Measurements from ENCODE around the gene BCAR3.
"Not testable (repeated sequence)": the region's sequence is repeated elsewhere in the genome, so short reads cannot be mapped to it uniquely, and the experiment has no call there.

Gene BCAR3

DNA sequence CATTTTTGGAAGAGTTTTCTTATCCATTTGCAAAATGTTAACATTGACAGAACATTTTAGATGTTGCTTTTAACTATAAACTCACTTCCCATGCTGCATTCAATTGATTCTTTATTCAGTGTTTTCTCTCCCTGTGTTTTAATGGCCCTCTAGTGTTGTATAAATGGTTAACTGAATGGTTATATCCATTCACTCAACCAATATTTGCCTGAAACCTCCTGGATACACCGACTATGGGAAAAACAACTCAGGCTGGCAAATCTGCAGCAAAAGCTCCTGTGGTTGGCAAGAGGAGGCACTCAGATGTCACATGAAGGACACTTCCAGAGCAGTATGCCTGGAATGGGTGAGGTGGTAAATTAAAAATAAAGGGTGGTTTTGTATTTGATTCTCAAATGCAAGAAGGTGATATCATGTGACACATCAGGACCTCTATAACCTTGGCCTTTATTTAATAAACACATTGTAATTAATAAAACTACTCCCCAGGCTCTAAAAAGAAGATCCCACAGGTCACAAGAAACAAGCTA, 107.6 kb downstream of the BCAR3 start:
- H3K9me3 Mint-ChIP-seq = no peaks in the 10 kb centered on the region
- peaks cover 100% of the 10 kb centered on the region for H3K36me3 Mint-ChIP-seq (ENCODE audit: low read depth)
- peak overlapping the region; percentile 72 for H3K27ac Mint-ChIP-seq
- intact Hi-C loops (cut with micrococcal nuclease) = no loop called here
- no peaks in the 10 kb centered on the region for H3K4me1 Mint-ChIP-seq (ENCODE audit: low read depth)
- no peaks in the 10 kb centered on the region for H3K27me3 Mint-ChIP-seq
- H3K4me3 Mint-ChIP-seq = no peak overlapping the region

DNA sequence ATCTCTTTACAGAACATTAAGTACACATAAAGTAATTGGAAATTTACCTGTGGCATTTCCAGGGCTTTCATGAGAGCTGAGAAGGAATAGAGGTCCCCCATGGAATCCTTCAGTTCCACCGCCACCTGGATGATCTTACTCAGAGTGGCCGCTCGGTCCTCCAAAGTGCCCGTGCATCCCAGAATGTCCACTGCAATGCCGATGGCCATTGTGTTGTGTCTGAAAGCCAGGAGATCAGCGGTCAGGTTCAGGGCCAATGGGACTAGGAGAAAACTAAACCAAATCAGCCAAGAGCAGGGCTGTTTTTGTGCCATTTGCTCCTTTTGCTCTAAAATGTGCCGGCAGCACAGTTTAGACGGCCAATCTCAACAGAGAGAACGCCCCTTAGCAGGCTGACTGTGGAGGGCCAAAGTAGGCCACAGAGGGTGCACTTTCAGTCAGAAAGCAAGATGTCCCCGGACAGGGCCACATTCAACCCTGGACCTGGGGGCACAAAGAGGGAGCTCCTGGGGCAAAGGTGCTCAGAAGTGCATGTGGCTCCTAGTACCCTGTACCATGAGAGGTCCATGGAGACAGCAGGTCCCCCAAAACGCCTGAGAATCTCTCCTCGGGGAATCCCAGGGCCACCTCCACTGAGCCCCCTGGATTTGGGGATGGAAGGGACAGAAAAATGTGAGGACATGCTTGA, 109.9 kb downstream of the BCAR3 start:
- Mint-ChIP-seq H3K27ac (no peak overlapping the region), H3K9me3 (no peaks in the 10 kb centered on the region), H3K4me1 (ENCODE audit: low read depth) (peaks cover 6% of the 10 kb centered on the region), H3K36me3 (ENCODE audit: low read depth) (peaks cover 100% of the 10 kb centered on the region), H3K4me3 (no peak overlapping the region), H3K27me3 (no peaks in the 10 kb centered on the region)
- intact Hi-C loops (cut with micrococcal nuclease) = no loop called here

- Mint-ChIP-seq H3K9me3 (no peaks in the 10 kb centered on the region), H3K27ac (no peak overlapping the region), H3K4me3 (no peak overlapping the region), H3K36me3 (ENCODE audit: low read depth) (peaks cover 100% of the 10 kb centered on the region), H3K27me3 (no peaks in the 10 kb centered on the region), H3K4me1 (ENCODE audit: low read depth) (peaks cover 11% of the 10 kb centered on the region)
- intact Hi-C loops (cut with micrococcal nuclease) = no loop called here
Observed at GRCh38 chr1:93569489-93569888, 112.1 kb downstream of the BCAR3 start.

DNA sequence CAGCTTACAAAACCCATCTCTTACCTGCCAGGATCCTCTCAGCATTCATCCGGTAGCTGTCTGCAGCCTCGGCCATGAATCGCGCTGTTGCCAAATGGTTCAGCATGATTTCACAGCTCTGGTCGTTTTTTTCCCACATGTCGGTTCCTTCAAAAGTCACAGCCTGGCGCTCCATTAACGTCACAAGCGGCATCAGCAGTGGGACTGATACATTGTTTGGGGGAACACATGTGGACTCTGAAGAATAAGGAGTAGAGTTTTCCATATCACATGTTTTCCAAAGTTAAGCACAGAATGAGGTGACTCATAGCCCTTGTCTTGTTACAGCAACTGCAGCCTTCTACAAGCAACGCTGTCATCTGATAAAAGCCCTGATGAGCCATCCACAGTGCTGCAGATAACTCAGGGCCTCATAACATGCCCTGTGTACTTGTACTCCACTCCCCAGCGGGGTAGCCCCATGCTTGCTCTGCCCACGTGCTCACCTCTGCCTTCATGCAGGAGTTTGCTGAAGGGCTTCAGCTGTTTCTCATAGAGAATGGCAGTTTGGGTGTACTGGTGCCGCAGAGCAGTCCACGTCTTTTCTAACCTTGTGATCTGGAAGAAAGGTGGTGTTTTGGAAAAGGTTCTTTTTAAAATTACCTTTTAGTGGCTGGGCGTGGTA, 114.2 kb downstream of the BCAR3 start:
- H3K4me1 Mint-ChIP-seq (ENCODE audit: low read depth) = peaks cover 11% of the 10 kb centered on the region
- no peaks in the 10 kb centered on the region for H3K9me3 Mint-ChIP-seq
- no peak overlapping the region for H3K27ac Mint-ChIP-seq
- peaks cover 99% of the 10 kb centered on the region for H3K36me3 Mint-ChIP-seq (ENCODE audit: low read depth)
- H3K27me3 Mint-ChIP-seq = no peaks in the 10 kb centered on the region
- no peak overlapping the region for H3K4me3 Mint-ChIP-seq
- intact Hi-C loops (cut with micrococcal nuclease) = no loop called here

DNA sequence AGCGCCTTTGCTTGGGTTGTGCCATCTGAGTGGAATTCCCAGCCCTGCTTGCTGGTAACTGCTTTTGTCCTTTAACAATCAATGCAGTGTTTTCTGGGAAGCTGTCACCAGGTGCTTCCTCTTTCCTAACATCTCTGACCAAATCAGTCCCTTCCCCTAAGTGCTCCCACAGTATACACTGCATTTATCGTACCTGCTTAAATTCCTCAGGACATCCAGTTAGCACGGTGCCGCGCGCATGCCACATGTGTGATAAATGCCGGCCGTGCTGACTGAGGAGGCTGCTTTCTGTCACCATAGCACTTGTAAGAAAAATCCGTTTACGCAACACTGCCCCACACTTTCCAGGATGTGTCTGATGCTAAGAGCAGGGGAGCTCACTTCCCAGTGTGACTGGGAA, 115.4 kb downstream of the BCAR3 start:
- Mint-ChIP-seq H3K27ac (no peak overlapping the region), H3K4me1 (ENCODE audit: low read depth) (peaks cover 11% of the 10 kb centered on the region), H3K4me3 (no peak overlapping the region), H3K27me3 (no peaks in the 10 kb centered on the region), H3K36me3 (ENCODE audit: low read depth) (peaks cover 99% of the 10 kb centered on the region), H3K9me3 (no peaks in the 10 kb centered on the region)
- intact Hi-C loops (cut with micrococcal nuclease) = no loop called here

DNA sequence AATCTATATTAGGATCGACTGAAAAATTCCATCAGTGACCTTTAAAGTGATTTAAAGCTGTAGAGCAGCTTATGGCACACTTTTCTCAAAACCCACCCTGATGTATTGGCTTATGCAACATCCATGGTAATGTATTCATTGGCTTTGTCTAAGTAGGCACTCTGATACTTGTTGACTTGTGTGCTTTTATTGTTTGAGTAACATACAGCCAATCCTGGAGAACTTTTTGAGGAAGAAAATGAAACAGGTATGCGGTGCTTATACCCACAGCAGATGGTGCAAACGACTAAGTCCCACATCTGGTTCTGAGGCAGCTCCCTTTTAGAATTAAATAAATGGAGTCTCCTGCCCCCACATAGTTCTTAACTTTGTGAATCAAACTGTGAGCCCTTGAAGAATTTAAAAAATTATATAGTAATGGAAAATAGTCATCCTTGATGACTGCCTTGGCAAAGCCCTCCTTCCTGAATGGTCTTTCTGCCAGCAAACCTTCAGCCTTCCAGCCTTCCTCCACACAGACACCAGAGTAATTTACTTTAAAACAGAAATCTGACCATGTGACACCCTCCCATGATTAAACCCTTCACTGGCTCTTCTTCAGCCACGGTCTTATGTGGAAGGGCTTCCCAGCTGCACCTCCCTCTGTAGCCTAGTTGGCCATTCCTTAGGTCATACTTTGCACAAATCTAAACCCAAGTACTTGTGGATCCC, 116.0 kb downstream of the BCAR3 start:
- H3K27me3 Mint-ChIP-seq = no peaks in the 10 kb centered on the region
- intact Hi-C loops (cut with micrococcal nuclease) = no loop called here
- H3K9me3 Mint-ChIP-seq = no peaks in the 10 kb centered on the region
- H3K4me3 Mint-ChIP-seq = no peak overlapping the region
- H3K36me3 Mint-ChIP-seq (ENCODE audit: low read depth) = peaks cover 99% of the 10 kb centered on the region
- peaks cover 11% of the 10 kb centered on the region for H3K4me1 Mint-ChIP-seq (ENCODE audit: low read depth)
- no peak overlapping the region for H3K27ac Mint-ChIP-seq

GRCh38 chr1:93559695-93560094, 121.9 kb downstream of the BCAR3 start:
- Mint-ChIP-seq H3K36me3 (ENCODE audit: low read depth) (peaks cover 67% of the 10 kb centered on the region), H3K27me3 (no peaks in the 10 kb centered on the region), H3K4me3 (no peak overlapping the region), H3K27ac (peak overlapping the region; percentile 75), H3K9me3 (no peaks in the 10 kb centered on the region), H3K4me1 (ENCODE audit: low read depth) (peaks cover 20% of the 10 kb centered on the region)
- intact Hi-C loops (cut with micrococcal nuclease) = loop anchor here (10.0 kb wide), 1 partner anchor 105 kb away; no protein-coding TSS in a partner anchor

DNA sequence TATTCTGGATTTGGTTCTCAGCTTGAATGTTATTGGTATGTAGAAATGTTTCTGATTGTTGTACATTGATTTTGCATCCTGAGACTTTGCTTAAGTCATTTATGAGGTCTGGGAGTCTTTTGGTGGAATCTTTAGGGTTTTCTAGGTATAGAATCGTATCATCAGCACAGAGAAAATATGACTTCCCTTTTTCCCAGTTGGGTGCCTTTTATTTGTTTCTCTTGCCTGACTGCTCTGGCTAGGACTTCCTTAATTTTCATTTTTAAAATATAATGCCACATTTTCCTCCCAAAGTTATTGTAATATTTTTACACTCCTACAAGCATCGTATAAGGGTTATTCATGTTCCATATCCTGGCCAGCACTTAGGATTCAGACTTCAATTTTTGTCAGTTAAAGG, 122.6 kb downstream of the BCAR3 start:
- Mint-ChIP-seq H3K36me3 (ENCODE audit: low read depth) (peaks cover 61% of the 10 kb centered on the region), H3K27ac (peak overlapping the region; percentile 75), H3K27me3 (no peaks in the 10 kb centered on the region), H3K4me3 (no peak overlapping the region), H3K4me1 (ENCODE audit: low read depth) (peaks cover 22% of the 10 kb centered on the region), H3K9me3 (no peaks in the 10 kb centered on the region)
- intact Hi-C loops (cut with micrococcal nuclease) = loop anchor here (10.0 kb wide), 1 partner anchor 104 kb away; no protein-coding TSS in a partner anchor

DNA sequence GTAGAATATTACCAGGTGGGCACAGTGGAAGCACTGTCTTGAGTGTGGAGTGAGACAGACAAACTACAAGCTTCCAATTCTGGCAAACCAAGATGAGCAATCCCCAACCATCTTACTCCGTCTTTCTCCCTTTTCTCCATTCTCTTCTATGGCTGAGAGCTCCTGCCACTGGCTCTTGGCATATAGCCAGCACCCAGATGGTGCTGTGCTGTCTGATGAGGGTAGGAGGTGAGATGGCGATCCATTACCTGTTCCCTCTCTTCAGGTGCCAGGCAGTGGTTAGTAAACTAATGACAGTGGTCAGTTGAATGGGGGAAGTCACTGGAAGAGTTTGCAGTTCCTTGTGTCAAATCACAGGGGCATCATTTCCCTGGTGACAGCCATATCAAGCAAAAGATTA, 125.3 kb downstream of the BCAR3 start:
- intact Hi-C loops (cut with micrococcal nuclease) = loop anchor here (10.0 kb wide), 1 partner anchor 101 kb away; no protein-coding TSS in a partner anchor
- Mint-ChIP-seq H3K9me3 (no peaks in the 10 kb centered on the region), H3K36me3 (ENCODE audit: low read depth) (peaks cover 35% of the 10 kb centered on the region), H3K4me1 (ENCODE audit: low read depth) (peaks cover 38% of the 10 kb centered on the region), H3K4me3 (no peak overlapping the region), H3K27ac (no peak overlapping the region), H3K27me3 (no peaks in the 10 kb centered on the region)

GRCh38 chr1:93554883-93555872, 126.5 kb downstream of the BCAR3 start:
- peaks cover 29% of the 10 kb centered on the region for H3K36me3 Mint-ChIP-seq (ENCODE audit: low read depth)
- no peak overlapping the region for H3K27ac Mint-ChIP-seq
- H3K4me3 Mint-ChIP-seq = no peak overlapping the region
- H3K4me1 Mint-ChIP-seq (ENCODE audit: low read depth) = peaks cover 42% of the 10 kb centered on the region
- no peaks in the 10 kb centered on the region for H3K27me3 Mint-ChIP-seq
- H3K9me3 Mint-ChIP-seq = no peaks in the 10 kb centered on the region
- intact Hi-C loops (cut with micrococcal nuclease) = loop anchor here (10.0 kb wide), 1 partner anchor 100 kb away; no protein-coding TSS in a partner anchor

GRCh38 chr1:93553886-93554490, 127.6 kb downstream of the BCAR3 start:
- H3K4me3 Mint-ChIP-seq, H3K27me3 Mint-ChIP-seq, H3K27ac Mint-ChIP-seq, H3K9me3 Mint-ChIP-seq: not testable (repeated sequence)
- intact Hi-C loops (cut with micrococcal nuclease) = loop anchor here (10.0 kb wide), 1 partner anchor 99 kb away; no protein-coding TSS in a partner anchor
- Mint-ChIP-seq H3K4me1 (ENCODE audit: low read depth) (peaks cover 36% of the 10 kb centered on the region), H3K36me3 (ENCODE audit: low read depth) (peaks cover 17% of the 10 kb centered on the region)

- H3K27ac Mint-ChIP-seq = peak overlapping the region; percentile 64
- peaks cover 6% of the 10 kb centered on the region for H3K36me3 Mint-ChIP-seq (ENCODE audit: low read depth)
- no peaks in the 10 kb centered on the region for H3K9me3 Mint-ChIP-seq
- intact Hi-C loops (cut with micrococcal nuclease) = loop anchor here (10.0 kb wide), 1 partner anchor 98 kb away; no protein-coding TSS in a partner anchor
- H3K4me3 Mint-ChIP-seq = no peak overlapping the region
- H3K27me3 Mint-ChIP-seq = no peaks in the 10 kb centered on the region
- peaks cover 31% of the 10 kb centered on the region for H3K4me1 Mint-ChIP-seq (ENCODE audit: low read depth)
Observed at GRCh38 chr1:93552741-93553455, 128.7 kb downstream of the BCAR3 start.

Measured in dendritic cell treated with granulocyte-macrophage colony-stimulating factor and Interleukin-4, amounts not matched to agents 40 ng/mL and 50 ng/mL, for 4 days (primary cell).